ENCODE data around the gene HORMAD1. TPM values are rescaled to one million over a fixed set of nuclear protein-coding genes. Genes with fewer than 3 reads are reported as not detected.

Gene HORMAD1
- total and polyA plus RNA-seq, 2 of the 8 experiments (the other 6 are each of a cell fraction or from before 2014, with no cell fraction given), result not detected

DNA sequence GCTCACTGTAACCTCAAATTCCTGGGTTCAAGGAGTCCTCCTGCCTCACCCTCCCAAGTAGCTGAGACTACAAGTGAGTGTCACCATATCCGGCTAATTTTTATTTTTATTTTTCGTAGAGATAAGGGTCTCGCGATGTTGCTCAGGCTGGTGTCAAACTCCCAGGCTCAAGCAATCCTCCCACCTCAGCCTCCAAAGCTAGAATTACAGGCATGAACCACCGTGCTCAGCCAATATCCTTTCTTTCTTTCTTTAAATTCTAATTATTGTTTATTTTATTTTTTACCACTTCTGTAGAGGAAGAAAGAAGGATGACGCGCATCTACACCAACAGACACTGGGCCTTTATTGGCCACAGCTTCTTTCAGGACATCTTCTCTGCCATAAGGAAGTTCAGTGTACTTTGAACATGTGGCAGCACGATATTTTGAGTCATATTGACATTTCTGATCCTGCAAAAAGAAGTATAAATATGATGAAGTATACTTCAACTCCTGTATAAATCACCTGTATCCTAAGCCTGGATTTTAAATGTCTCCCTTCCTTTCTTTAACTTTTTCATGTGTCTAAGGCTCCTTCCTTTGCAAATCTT is 29.1 kb upstream of the HORMAD1 start (continued):
- TF ChIP-seq, protein P1, sequence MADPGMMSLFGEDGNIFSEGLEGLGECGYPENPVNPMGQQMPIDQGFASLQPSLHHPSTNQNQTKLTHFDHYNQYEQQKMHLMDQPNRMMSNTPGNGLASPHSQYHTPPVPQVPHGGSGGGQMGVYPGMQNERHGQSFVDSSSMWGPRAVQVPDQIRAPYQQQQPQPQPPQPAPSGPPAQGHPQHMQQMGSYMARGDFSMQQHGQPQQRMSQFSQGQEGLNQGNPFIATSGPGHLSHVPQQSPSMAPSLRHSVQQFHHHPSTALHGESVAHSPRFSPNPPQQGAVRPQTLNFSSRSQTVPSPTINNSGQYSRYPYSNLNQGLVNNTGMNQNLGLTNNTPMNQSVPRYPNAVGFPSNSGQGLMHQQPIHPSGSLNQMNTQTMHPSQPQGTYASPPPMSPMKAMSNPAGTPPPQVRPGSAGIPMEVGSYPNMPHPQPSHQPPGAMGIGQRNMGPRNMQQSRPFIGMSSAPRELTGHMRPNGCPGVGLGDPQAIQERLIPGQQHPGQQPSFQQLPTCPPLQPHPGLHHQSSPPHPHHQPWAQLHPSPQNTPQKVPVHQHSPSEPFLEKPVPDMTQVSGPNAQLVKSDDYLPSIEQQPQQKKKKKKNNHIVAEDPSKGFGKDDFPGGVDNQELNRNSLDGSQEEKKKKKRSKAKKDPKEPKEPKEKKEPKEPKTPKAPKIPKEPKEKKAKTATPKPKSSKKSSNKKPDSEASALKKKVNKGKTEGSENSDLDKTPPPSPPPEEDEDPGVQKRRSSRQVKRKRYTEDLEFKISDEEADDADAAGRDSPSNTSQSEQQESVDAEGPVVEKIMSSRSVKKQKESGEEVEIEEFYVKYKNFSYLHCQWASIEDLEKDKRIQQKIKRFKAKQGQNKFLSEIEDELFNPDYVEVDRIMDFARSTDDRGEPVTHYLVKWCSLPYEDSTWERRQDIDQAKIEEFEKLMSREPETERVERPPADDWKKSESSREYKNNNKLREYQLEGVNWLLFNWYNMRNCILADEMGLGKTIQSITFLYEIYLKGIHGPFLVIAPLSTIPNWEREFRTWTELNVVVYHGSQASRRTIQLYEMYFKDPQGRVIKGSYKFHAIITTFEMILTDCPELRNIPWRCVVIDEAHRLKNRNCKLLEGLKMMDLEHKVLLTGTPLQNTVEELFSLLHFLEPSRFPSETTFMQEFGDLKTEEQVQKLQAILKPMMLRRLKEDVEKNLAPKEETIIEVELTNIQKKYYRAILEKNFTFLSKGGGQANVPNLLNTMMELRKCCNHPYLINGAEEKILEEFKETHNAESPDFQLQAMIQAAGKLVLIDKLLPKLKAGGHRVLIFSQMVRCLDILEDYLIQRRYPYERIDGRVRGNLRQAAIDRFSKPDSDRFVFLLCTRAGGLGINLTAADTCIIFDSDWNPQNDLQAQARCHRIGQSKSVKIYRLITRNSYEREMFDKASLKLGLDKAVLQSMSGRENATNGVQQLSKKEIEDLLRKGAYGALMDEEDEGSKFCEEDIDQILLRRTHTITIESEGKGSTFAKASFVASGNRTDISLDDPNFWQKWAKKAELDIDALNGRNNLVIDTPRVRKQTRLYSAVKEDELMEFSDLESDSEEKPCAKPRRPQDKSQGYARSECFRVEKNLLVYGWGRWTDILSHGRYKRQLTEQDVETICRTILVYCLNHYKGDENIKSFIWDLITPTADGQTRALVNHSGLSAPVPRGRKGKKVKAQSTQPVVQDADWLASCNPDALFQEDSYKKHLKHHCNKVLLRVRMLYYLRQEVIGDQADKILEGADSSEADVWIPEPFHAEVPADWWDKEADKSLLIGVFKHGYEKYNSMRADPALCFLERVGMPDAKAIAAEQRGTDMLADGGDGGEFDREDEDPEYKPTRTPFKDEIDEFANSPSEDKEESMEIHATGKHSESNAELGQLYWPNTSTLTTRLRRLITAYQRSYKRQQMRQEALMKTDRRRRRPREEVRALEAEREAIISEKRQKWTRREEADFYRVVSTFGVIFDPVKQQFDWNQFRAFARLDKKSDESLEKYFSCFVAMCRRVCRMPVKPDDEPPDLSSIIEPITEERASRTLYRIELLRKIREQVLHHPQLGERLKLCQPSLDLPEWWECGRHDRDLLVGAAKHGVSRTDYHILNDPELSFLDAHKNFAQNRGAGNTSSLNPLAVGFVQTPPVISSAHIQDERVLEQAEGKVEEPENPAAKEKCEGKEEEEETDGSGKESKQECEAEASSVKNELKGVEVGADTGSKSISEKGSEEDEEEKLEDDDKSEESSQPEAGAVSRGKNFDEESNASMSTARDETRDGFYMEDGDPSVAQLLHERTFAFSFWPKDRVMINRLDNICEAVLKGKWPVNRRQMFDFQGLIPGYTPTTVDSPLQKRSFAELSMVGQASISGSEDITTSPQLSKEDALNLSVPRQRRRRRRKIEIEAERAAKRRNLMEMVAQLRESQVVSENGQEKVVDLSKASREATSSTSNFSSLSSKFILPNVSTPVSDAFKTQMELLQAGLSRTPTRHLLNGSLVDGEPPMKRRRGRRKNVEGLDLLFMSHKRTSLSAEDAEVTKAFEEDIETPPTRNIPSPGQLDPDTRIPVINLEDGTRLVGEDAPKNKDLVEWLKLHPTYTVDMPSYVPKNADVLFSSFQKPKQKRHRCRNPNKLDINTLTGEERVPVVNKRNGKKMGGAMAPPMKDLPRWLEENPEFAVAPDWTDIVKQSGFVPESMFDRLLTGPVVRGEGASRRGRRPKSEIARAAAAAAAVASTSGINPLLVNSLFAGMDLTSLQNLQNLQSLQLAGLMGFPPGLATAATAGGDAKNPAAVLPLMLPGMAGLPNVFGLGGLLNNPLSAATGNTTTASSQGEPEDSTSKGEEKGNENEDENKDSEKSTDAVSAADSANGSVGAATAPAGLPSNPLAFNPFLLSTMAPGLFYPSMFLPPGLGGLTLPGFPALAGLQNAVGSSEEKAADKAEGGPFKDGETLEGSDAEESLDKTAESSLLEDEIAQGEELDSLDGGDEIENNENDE (IDR thresholded peaks at IDR 0.05; ENCODE audit: insufficient replicate concordance, low read length), result no peak
- TF ChIP-seq BRCA1 (IDR thresholded peaks at IDR 0.05; ENCODE audit: low read depth, low read length) (no peak), KDM1A (IDR thresholded peaks at IDR 0.05; ENCODE audit: borderline replicate concordance, low read length) (no peak), TAF1 (IDR thresholded peaks at IDR 0.05; ENCODE audit: low read depth, low read length) (no peak), HDAC2 (IDR thresholded peaks at IDR 0.05; ENCODE audit: borderline replicate concordance in 1 of 2, low read depth in 2 of 2, low read length in 2 of 2) (no peak), POLR2A (IDR thresholded peaks at IDR 0.05; ENCODE audit: control extremely low read depth in 1 of 2, low read depth in 2 of 2, low read length in 2 of 2) (no peak), FOSL1 (IDR thresholded peaks at IDR 0.05; ENCODE audit: insufficient read depth, low read depth, low read length) (no peak), JUN (IDR thresholded peaks at IDR 0.05; ENCODE audit: low read depth, low read length) (no peak), POLR2AphosphoS5 (IDR thresholded peaks at IDR 0.05; ENCODE audit: low read depth, low read length) (no peak)

Measured in H1 (cell line).